NT2/D1 (cell line): ENCODE data around the gene CEP162.

Experiments
- SUZ12 ChIP-seq: IDR thresholded peaks from 2 replicates; pipeline ENCODE4 v1.6.1; 2011; ENCODE audit not compliant: insufficient read length, insufficient read depth; ENCODE audit errors: extremely low read depth
- YY1 ChIP-seq: IDR thresholded peaks from 2 replicates; pipeline ENCODE4 v1.6.1; 2011; ENCODE audit not compliant: insufficient read length, insufficient read depth
- ZNF274 ChIP-seq: IDR thresholded peaks from 2 replicates; pipeline ENCODE4 v1.6.1; 2011; ENCODE audit warnings: mild to moderate bottlenecking, low read depth, low read length

DNA sequence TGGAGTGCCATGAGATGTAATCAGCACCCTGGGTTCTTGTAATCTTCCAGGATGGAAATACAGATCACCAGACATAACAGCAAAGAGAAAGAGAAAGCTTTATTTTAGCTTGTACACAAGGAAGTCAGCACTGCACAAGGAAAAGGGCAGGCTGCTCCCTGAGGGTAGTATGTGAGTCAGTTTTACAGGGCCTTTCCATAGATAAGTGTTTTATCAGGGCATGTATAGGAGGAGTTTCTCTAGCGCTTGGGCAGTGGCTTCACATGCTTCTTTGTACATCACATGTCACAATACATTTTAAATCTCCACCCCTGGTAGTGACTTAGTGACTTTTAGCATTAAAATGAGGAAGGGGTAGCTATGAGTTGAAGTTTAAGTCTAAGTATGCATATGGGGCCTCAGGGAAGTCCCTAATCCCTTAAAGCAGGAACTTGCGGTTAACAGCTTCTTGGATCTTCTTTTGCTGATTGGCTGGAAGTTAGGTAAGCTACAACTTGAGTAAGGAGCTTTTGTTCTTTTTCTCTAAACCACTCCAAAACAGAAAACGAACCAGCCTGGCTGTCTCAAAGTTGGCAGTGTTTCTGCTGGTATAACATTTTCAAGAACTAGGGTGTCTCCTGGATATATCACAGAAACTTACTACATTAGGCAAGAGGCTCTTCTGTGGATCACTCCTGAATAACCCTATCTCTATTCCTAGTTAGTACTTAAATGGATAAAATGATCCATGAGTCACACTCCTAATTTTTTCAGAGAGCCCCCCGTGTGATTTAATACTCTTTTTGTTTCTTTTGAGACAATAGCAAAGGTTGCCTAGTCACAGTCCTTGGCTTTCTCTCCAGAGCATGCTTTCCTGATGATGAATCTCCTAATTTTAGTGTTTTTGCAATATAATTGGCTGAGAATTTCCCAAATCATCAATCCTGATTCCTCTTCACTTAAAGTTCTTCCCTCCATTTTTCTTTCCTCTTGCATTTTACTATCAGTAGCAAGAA is 133.7 kb downstream of the CEP162 start:
- TF ChIP-seq YY1: no peak
- no peak for TF ChIP-seq SUZ12
- TF ChIP-seq ZNF274: no peak
